Measurements from ENCODE around the gene OR4D2.

DNA sequence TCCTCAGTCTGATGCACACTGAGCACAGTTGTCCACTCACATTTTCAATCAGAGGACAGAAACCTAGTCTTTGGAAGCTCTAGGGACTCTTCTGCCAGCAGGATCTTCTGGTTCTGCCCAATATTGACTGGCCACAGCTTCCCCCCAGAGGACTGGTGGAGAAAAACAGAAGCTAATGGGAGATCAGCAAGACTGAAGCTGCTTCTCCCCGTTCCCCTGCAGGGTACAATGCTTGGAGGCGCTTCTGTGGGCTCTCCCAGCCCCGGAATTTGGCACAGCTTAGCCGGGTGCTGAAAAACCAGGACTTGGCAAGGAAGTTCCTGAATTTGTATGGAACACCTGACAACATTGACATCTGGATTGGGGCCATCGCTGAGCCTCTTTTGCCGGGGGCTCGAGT is 36.1 kb downstream of the OR4D2 start:
- TF ChIP-seq POLR2A (IDR thresholded peaks at IDR 0.05): no peak
- TF ChIP-seq, protein P1, sequence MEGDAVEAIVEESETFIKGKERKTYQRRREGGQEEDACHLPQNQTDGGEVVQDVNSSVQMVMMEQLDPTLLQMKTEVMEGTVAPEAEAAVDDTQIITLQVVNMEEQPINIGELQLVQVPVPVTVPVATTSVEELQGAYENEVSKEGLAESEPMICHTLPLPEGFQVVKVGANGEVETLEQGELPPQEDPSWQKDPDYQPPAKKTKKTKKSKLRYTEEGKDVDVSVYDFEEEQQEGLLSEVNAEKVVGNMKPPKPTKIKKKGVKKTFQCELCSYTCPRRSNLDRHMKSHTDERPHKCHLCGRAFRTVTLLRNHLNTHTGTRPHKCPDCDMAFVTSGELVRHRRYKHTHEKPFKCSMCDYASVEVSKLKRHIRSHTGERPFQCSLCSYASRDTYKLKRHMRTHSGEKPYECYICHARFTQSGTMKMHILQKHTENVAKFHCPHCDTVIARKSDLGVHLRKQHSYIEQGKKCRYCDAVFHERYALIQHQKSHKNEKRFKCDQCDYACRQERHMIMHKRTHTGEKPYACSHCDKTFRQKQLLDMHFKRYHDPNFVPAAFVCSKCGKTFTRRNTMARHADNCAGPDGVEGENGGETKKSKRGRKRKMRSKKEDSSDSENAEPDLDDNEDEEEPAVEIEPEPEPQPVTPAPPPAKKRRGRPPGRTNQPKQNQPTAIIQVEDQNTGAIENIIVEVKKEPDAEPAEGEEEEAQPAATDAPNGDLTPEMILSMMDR (IDR thresholded peaks at IDR 0.05): no peak
